GM19351 (cell line): ENCODE data around the gene CATSPERD.

Experiments
- ATAC-seq: cut with Tn5 transposase; IDR thresholded peaks from one replicate; pipeline ENCODE4 v1.9.1; 2021; ENCODE audit warnings: mild to moderate bottlenecking, moderate library complexity; ENCODE audit not compliant: unreplicated experiment

Gene CATSPERD

DNA sequence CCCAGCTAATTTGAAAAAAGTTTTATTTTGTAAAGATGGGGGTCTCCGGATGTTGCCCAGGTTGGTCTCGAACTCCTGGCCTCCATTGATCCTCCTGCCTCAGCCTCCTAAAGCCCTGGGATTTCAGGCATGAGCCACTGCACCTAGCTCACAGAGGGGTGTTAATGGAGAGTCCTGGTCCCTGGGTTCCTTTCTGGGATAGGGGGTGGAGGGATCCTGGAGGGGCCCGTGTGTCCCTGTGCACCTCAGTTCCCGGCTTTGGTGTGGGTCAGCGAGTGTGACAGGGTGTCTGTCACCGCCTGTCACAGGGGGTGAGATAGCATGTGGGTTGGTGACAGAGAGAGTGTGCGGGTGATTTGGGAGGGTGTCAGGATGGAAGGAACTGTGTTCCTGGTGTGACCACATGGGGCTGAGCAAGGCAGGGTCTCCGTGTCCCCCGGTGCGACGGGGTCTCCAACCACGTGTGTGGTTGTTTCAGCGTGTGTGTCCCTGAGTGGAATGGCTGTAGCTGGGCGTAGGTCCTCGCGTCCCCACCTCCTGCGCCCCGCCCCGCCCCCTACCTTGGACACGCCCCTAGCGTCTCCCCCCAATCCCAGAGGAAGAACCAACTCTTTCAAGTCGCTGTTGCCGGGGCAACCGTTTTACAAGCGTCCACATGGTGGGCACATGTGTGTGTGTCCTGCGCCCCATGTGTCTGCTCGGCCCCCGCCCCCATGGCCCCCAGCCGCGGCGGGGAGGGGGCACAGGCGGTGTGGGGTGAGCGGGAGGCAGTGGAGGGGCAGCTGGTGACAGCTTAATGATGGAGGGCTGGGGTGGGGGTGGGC is 81.6 kb downstream of the CATSPERD start:
- no peak for ATAC-seq

DNA sequence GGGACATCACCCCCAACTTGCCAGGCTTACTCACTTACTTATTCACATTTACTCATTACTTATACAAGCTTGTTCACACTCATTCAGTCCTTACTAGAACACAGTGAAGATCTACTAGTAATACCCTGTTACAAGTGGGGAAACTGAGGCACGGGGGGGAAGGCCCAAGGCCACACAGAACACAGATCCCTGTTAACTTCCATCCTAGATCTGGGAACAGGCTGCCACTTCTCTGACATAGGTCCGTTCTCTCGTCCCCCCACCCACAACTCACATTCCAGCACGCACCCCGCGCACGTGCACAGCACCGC is 83.0 kb downstream of the CATSPERD start:
- ATAC-seq, result no peak

DNA sequence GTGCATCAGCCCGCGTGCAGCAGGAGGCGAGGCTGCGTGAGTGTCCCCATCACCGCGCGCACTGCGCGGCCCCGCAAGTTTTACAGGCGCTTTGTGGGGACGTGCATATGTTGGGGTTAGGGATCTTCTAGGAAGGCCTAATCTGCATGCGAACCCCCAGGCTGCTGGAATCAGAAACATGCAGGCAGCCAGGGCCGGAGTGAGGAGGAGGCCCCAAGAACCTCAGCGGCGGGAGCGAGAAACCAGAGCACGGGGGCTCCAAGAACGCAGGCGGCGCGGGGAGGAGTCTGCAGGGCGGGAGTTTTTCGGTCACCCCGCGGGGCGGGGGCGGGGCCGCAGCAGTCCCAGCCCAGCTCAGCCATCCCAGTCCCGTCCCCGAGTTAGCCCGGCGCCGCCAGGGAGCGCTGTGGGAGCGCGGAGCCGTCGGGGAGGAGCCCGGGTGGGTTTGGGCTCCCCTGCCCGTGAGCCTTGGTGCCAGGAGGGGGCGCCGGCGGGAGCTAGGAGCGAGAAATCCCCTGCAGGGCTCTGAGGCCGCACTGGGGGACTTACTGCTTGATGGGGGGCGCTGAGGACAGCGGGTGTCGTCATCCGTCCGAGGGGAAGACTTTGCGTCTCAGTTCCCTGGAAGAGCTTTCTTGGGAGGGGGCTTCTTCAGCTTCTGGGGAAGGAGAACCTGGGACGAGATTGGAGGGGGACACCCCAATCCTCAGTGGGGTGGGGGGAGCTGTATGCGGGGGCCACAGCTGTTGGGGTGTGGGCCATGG is 83.5 kb downstream of the CATSPERD start:
- ATAC-seq, result peak; percentile 64

DNA sequence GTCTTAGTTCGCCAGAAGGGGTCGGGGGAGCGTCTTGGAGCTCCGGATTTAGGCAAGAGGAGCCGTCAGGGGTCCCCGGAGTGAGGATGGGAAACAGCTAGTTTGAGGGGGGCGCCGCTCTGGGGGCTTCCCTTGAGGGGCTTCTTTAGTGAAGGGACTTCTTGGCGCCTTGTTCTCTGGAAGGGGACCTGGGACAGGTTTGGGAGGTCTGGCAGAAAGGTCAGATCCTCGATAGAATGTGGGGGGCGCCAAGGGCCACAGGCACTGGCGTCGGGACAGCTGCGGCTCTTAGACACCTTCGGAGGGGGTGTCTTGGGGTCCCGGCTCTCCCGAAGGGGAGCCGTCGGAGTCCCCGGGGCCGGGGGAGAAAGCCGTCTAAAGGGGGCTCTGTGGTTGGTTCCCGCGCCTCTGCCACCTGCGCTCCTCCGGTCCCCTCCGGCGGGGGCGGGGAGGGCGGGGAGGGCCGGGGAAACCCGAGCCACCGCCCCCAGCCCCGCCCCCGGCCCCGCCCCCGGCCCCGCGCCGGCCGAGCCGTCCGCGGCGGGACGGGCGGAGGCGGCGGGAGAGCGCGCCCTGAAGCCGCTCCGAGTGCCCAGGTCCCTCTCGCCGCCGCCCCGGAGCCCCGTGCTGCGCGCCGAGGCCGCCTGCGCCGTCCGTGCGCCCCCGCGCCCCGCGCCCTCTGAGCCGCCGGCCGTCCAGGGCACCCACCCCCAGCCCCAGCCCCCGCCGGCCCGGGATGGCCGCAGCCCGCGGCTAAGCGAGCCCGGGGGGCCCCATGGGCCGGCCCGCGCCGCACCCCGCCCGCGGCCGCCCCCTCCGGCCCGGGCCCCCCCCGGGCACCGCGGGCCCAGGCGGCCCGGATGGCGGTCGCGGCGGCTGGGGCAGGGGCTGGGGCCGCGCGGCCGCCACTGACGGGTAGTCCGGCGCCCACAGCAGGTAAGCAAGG is 84.4 kb downstream of the CATSPERD start, which contains the start of gene NRTN:
Gene NRTN, plus strand, starts transcription at position 552 of the 946 bp plus-strand sequence. CDS start 19,099 bp downstream, outside the sequence.
- ATAC-seq, result no peak

- no peak for ATAC-seq
Measured at GRCh38 chr19:5805462-5806132, 85.2 kb downstream of the CATSPERD start.

DNA sequence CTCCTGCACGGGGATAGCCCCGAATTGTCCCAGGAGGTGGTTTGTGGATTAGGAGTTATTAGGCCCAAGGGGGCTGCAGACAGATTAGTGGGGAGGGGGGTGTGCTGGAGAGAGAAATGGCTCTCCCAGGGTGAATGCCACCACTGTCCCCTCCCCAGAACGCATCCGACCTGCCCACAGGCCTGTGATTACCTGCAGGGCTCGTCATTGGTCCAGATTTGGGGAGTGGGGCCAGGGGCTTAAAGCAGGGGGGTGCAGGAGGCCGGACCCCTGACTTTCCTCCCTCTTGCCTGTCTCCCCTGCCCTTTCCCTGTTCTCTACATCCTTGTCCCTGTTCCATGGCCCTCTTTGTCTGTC is 85.7 kb downstream of the CATSPERD start:
- no peak for ATAC-seq

- ATAC-seq, result no peak
Measured at GRCh38 chr19:5806905-5807304, 86.5 kb downstream of the CATSPERD start.

DNA sequence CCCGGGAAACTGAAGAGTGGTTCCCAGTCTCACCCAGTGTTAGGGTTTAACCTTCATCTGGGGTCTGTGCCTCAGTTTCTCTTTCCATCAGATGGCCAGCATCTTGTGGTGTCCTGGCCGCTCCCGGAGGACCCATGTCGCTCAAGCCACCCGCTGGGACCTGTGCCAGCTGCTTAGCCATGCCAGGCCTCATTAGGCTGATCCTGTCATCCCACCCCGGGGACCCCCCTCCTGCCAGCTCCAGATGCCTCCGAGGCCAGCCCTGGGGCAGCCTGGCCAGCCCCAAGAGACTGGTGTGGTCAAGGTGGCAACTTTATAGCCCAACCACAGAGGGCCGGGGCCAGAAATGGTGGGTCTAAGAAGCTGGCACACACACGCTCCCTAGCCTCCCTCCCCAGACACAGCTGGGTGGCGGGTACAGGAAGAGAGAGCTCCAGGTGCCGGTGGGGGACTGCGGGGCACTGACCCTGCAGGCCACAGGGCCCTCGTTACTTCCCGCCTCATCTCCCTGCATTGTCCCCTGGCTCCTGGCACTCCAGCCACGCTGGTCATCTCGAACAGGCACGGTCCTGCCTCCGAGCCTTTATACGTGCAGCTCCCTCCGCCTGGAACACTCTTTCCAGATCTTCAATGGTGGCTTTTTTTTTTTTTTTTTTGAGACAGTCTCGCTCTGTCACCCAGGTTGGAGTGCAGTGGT is 87.8 kb downstream of the CATSPERD start:
- no peak for ATAC-seq

- ATAC-seq, result no peak
Measured at GRCh38 chr19:5809053-5809452, 88.6 kb downstream of the CATSPERD start.

DNA sequence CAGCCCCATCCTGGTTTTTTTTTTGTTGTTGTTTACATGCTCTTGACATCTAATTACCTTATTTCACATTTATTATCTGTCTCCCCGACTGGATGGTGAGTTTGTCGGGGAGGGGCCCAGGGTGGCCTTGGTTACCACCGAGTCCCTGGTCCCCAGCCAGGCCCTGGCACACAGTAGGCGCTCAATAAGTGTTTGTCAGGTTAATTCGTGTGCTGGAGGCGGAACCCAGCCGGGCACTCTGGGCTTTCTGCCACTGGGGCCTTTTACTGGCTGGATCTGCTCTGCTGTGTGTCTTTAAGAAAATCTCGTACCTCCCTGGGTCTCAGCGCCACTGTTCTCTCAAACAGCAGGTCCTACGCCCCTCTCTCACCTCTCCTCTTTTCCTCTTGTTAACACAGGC is 89.0 kb downstream of the CATSPERD start:
- ATAC-seq, result no peak

DNA sequence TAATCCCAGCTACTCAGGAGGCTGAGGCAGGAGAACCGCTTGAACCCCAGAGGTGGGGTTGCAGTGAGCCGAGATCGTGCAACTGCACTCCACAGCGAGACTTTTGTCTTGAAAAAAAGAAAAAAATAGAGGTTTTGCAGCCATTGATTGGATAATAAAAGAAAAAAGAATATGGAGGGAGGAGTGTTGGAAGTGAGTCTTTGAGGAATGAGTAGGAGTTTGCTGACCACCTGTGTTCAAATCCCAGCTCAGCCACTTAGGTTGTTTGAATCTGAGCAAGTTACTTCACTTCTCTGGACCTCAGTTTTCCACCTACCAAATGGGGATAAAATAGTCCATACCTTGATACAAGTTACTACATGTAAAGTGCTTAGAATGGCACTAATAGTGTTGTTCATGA is 90.7 kb downstream of the CATSPERD start:
- ATAC-seq, result no peak

DNA sequence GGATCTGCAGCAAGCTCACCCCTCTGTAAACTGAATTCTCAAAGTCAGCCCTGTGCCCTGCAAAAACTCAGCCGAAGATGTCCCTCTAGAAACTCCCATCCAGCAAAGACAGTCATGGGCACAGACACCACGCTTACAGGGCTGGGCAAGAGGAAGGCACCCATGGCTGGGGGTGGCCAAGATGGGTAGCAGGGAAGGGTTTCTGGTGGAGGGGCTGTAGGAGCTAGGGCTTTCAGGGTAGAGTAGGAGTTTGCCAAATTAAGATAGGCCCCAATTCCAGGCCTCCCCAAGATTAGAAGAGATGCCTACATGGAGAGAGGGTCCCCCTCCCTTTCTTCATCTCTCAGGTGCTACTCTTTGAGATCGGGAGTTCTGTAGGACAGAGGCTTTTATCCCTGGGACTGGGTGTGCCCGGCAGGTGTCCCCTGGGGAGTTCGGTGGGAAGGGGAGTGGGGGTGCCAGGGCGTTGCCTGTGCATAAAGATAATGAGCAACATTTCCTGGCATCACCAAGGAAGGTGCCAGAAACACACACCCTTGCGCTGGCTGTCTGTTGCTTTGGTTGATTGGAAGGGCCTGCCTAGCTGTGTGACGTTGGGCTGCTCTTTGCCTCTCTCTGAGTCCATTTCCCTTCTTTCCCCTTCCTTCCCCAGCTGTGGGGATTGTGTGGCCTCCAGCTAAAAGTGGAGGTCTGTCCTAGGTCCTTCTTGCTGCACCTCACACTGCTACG is 93.8 kb downstream of the CATSPERD start:
- ATAC-seq, result no peak

DNA sequence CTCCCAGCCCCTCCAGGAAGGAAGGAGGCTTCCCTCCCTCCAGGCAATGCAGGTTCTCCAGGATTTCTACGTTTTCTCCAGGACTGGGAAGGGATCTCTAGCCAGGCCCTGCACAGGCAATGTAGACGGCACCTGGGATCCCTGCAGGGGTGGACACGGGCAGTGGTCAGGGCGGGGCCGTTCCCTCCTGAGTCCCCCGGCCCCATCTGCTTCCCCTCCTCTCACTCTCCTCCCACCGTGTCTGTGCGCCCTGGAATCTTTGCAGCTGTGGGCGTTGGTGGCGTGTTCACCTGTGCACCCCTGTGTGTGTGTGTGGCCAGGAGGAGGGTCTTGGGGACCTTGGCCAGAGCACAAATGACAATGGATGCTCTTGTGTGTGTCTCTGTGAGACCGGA is 94.4 kb downstream of the CATSPERD start:
- ATAC-seq, result no peak

- ATAC-seq, result no peak
Measured at GRCh38 chr19:5817218-5817617, 96.8 kb downstream of the CATSPERD start.

DNA sequence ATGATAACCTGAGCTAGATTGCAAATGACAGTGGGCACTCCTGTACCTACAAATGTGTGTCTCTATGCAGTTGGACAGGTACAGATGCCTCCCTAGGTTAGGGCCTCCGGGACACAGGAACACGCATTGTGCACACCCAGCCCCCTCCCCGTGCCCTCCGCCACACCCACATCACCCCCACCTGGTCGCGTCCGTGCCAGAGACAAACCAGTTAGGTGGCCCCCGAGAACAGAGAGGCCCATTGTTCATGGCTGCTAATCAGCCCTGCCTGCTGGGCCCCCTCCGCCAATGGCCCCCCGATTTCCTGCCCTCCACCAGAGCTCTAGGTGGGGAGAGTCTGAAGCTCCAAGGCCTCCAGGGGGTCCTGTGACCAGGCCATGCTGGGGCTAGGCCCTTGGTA is 98.2 kb downstream of the CATSPERD start:
- ATAC-seq, result no peak

DNA sequence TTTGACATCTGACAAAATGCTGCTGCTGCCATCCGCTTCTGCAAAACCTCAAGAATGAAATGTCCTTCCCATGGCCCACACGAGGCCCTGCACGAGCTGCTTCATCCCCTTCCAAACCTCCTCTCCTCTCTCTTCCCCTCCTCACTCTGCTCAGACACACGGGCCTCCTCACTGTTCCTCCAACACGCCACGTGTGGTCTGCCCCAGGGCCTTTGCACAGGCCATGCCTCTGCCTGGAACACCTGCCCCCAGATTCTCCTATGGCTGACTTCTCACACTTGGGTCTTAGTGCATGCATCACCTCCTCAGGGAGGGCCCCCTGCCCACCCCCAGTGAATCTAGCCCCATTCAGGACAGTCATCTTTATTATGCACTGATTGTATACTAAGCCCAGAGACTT is 100.3 kb downstream of the CATSPERD start:
- no peak for ATAC-seq

- no peak for ATAC-seq
Measured at GRCh38 chr19:5821521-5822180, 101.2 kb downstream of the CATSPERD start.

- ATAC-seq, result no peak
Measured at GRCh38 chr19:5822181-5822844, 101.9 kb downstream of the CATSPERD start.
